Femur (tissue), 1 donor: ENCODE results near the gene C17orf78.
A peak's percentile ranks its signal among the peaks of the same experiment; 100 is the strongest.
"Not testable (repeated sequence)": the region's sequence is repeated elsewhere in the genome, so short reads cannot be mapped to it uniquely, and the experiment has no call there.

ENCODE experiments used
- DNase-seq: peaks from one replicate; pipeline ENCODE4 v3.0.0-alpha.2; 2017

The C17orf78 gene

GRCh38 chr17:37388266-37388665 is 12.5 kb downstream of the C17orf78 start:
- DNase-seq, result no peak

DNA sequence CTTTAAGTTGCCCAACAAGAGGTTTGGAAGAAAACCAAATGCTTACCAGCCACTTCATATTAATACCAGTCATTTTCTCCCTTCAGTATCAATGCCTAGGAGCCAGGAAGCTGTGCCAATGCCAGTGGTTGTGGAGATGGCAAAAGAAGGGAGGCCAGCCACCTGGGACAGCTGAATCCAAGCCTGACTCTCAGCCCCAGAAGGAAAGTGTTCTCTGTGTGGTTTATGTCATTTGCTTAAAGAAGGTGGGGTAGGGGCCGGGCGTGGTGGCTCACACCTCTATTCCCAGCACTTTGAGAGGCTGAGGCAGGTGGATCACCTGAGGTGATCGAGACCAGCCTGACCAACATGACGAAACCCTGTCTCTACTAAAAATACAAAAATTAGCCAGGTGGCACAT is 13.4 kb downstream of the C17orf78 start:
- DNase-seq, result no peak

GRCh38 chr17:37391146-37391545 is 15.4 kb downstream of the C17orf78 start:
- no peak for DNase-seq

GRCh38 chr17:37392024-37392590 is 16.3 kb downstream of the C17orf78 start:
- DNase-seq, result no peak

DNA sequence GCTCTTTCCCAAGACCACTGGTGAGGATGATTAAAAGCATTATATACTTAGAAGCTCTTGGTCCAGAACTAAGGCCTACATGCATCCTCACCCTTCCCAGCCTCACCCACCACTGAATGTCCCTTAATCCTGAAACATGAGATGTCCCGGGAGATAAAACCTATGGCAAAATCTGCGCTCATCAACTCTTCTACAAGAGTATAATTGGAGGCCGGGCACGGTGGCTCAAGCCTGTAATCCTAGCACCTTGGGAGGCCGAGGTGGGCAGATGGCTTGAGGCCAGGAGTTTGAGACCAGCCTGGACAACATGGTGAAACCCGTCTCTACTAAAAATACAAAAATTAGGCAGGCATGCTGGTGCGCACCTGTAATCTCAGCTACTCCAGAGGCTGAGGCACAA is 17.6 kb downstream of the C17orf78 start:
- DNase-seq, result no peak

DNA sequence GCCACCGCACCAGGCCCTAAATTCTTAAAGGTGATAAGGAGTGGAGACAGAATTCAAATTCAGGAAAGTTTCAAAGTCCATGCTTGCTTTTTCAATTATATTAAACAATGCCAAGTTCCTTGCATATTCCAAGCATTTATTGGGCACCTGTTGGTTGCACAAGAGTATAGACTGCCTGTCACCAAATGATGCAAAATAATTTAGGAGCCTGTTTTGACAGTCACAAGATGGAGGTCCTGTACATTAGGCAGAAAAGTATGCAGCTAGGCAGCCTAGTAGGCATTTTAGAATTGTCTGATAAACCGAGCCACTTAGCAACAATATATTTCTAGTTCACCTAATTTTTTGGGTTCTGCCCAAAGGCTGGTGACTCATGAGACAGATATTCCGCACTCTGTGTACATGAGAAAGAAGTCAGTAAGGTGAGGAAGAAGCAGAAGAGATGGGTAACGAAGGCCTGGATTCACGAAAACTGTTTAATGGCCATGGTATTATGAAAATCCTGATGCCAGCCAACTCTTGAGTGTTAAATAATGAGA is 23.5 kb downstream of the C17orf78 start:
- no peak for DNase-seq

DNA sequence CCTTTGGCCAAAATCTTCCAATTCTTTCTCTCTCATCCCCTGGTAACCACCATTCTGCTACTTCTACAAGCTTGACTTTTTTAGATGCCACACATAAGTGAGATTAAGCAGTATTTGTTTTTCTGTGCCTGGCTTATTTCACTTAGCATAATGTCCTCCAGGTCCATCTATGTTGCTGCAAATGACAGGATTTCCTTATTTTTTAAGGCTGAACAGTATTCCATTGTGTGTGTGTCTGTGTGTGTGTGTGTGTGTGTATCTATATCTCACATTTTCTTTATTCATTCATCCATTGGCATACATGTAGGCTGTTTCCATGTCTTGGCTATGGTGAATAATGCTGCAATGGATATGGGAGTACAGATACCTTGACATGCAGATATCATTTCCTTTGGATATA is 24.7 kb downstream of the C17orf78 start:
- DNase-seq, result no peak

DNA sequence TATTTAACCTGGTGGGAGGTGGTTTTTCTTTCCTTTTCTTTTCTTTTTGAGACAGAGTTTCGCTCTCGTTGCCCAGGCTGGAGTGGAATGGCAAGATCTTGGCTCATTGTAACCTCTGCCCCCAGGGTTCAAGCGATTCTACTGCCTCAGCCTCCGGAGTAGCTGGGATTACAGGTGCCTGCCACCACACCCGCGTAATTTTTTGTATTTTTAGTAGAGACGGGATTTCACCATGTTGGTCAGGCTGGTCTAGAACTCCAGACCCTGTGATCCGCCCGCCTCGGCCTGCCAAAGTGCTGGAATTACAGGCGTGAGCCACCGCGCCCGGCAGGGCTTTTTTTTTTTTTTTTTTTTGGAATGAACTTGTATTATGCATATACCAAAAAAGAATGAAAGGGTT is 29.7 kb downstream of the C17orf78 start:
- DNase-seq, result not testable (repeated sequence)

GRCh38 chr17:37405955-37406634 is 30.3 kb downstream of the C17orf78 start:
- DNase-seq, result no peak

- DNase-seq, result peak; percentile 87
These were observed 31.1 kb downstream of the C17orf78 start, which contains the start of the genes ACACA and TADA2A for GRCh38 chr17:37406635-37407461. Gene ACACA (minus strand): TSS chr17:37406836. CDS start chr17:37406299, 537 bp downstream. Gene TADA2A (plus strand): TSS chr17:37406886. CDS start chr17:37411366, 4,480 bp downstream.

GRCh38 chr17:37408145-37408479 is 32.3 kb downstream of the C17orf78 start:
- DNase-seq, result not testable (repeated sequence)

GRCh38 chr17:37410357-37410756 is 34.6 kb downstream of the C17orf78 start:
- DNase-seq, result no peak

DNA sequence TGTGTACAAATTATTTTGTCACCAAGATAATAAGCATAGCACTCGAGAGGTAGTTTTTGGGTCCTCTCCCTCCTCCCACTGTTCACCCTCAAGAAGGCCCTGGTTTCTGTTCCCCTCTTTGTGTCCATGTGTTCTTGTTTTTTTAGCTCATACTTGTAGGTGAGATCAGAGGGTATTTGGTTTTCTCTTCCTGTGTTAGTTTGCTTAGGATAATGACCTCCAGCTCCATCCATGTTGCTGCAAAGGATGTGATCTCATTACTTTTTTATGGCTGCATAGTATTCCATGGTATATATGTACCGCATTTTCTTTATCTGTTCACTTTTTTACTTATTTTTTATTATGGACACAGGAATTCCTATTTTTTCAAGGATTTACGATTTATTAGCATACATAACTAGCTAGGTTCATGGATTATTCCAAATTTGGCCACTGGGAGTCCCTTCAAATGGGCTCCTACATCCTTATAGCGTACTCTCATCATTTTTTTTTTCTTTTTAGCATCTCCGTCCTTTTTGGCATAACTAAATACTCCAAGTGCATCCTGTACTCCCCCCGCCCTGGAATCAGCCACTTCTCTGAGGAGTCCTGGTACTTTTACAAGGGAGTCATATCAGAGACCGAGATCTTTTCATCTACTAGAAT is 38.2 kb downstream of the C17orf78 start:
- no peak for DNase-seq

GRCh38 chr17:37417852-37418251 is 42.1 kb downstream of the C17orf78 start:
- no peak for DNase-seq

GRCh38 chr17:37422971-37423625 is 47.3 kb downstream of the C17orf78 start:
- DNase-seq, result no peak

GRCh38 chr17:37425268-37425667 is 49.5 kb downstream of the C17orf78 start:
- no peak for DNase-seq

DNA sequence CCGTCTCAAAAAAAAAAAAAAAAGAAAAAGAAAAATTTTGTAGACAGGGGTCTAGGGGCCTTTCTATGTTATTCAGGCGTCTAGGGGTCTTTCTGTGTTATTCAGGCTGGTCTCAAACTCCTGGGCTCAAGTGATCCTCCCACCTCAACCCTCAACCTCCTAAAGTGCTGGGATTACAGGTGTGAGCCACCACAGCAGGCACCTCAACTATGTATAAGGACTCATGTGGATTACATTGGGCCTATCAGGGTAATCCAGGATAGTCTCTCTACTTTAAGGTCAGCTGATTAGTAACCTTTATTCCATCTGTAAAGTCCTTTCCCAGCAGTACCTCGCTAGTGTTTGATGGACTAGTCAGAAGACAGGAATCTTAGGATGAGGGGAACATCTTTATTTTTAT is 53.3 kb downstream of the C17orf78 start:
- DNase-seq, result no peak

- no peak for DNase-seq
These were observed 53.7 kb downstream of the C17orf78 start for GRCh38 chr17:37429453-37429852.

GRCh38 chr17:37430051-37430627 is 54.4 kb downstream of the C17orf78 start:
- no peak for DNase-seq

GRCh38 chr17:37432671-37433070 is 56.9 kb downstream of the C17orf78 start:
- no peak for DNase-seq

GRCh38 chr17:37438141-37438540 is 62.4 kb downstream of the C17orf78 start:
- DNase-seq, result no peak

GRCh38 chr17:37440424-37440823 is 64.6 kb downstream of the C17orf78 start:
- no peak for DNase-seq
